ENCODE results near the gene ZNF358. TPM values are rescaled to one million over a fixed set of nuclear protein-coding genes. Genes with fewer than 3 reads are reported as not detected.

ZNF358 gene
- total and polyA plus RNA-seq, 2 of the 13 experiments (the other 11 are each of a cell fraction or from before 2014, with no cell fraction given), result 9.1 to 37.0 TPM

- TF ChIP-seq KIAA2018 (CRISPR knock-in tag; IDR thresholded peaks at IDR 0.05; ENCODE audit: borderline replicate concordance) (no peak), MIER3 (CRISPR knock-in tag; IDR thresholded peaks at IDR 0.05; ENCODE audit: borderline replicate concordance) (no peak; the same call in 1 of the 2 replicates), DRAP1 (CRISPR knock-in tag; IDR thresholded peaks at IDR 0.05) (no peak), DBP (CRISPR knock-in tag; IDR thresholded peaks at IDR 0.05; ENCODE audit: not compliant biosample characterization) (no peak), ZNF710 (CRISPR knock-in tag; IDR thresholded peaks at IDR 0.05; ENCODE audit: borderline replicate concordance) (0 out of 2 replicates have a peak, but pooled peaks have one; percentile 15), CERS6 (CRISPR knock-in tag; IDR thresholded peaks at IDR 0.05) (no peak), RFX1 (IDR thresholded peaks at IDR 0.05) (no peak), CBX2 (IDR thresholded peaks at IDR 0.05; ENCODE audit: low read depth, low read length) (no peak), CBX2 (CRISPR knock-in tag; IDR thresholded peaks at IDR 0.05; ENCODE audit: low read depth) (no peak), ZNF605 (CRISPR knock-in tag; IDR thresholded peaks at IDR 0.05) (no peak; the same call in 1 of the 2 replicates), ZKSCAN8 (CRISPR knock-in tag; IDR thresholded peaks at IDR 0.05; ENCODE audit: borderline replicate concordance) (no peak; the same call in 1 of the 2 replicates), ZNF674 (CRISPR knock-in tag; IDR thresholded peaks at IDR 0.05; ENCODE audit: low read depth) (no peak), NR2C2 (CRISPR knock-in tag; IDR thresholded peaks at IDR 0.05; ENCODE audit: borderline replicate concordance) (peak; percentile 79), ZFP90 (CRISPR knock-in tag; IDR thresholded peaks at IDR 0.05; ENCODE audit: borderline replicate concordance) (0 out of 2 replicates have a peak, but pooled peaks have one; percentile 35), REXO4 (CRISPR knock-in tag; IDR thresholded peaks at IDR 0.05; ENCODE audit: borderline replicate concordance) (no peak)
Measured at GRCh38 chr19:7535047-7535997, 19.4 kb downstream of the ZNF358 start, which contains the start of gene PNPLA6 (continued).

Measured in HepG2 (cell line).